ENCODE results near the gene ZYG11B. TPM values are rescaled to one million over a fixed set of nuclear protein-coding genes. Genes with fewer than 3 reads are reported as not detected.
A peak's percentile ranks its signal among the peaks of the same experiment; 100 is the strongest.
"Not testable (repeated sequence)": the region's sequence is repeated elsewhere in the genome, so short reads cannot be mapped to it uniquely, and the experiment has no call there.

ZYG11B gene
- total RNA-seq, 1 experiment from 2014 or later: 15.8 TPM

- in situ Hi-C loops (cut with HindIII; ENCODE audit: low sequenced_read_pairs); DNase-seq (ENCODE audit: low spot score): not testable (repeated sequence)
Observed at GRCh38 chr1:52750139-52750538, 23.9 kb downstream of the ZYG11B start.

DNA sequence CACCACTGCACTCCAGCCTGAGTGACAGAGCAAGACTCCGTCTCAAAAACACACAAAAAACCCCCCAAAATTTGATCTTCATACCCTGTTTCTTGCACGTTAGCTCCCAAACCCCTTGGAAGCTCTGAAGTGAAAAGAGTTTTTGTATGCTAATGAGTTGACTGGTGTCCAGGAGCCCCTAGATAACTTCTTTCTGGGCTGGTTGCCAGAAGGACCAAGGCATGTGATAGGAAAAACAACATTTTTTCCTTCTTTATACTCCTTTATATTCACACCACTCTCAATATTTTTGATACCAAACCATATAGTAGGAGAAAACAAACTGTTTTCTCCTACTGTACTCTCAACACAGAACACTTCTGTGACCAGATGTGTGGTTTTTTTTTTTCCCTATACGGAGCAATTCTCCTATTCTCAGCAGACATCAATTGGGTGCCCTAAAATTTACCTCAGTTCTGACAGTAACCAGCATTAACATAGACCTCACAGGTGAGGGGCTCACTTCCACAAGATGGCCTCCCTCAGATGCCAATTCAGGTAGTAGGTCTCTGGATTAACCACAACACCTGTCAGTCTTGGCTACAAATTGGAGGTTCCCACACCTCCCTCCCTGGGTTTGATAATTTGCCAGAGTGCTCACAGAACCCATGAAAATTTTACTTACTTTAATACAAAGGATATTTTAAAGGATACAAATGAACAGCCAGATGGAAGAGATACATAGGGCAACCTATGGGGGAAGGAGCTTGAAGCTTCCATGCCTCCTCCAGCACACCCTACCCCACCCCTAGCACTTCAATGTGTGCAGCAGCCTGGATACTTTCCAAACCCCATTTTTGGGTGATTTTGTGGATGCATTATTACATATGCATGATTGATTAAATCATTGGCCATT is 25.6 kb downstream of the ZYG11B start:
- no peak for DNase-seq (ENCODE audit: low spot score)
- in situ Hi-C loops (cut with HindIII; ENCODE audit: low sequenced_read_pairs): no loop called here

DNA sequence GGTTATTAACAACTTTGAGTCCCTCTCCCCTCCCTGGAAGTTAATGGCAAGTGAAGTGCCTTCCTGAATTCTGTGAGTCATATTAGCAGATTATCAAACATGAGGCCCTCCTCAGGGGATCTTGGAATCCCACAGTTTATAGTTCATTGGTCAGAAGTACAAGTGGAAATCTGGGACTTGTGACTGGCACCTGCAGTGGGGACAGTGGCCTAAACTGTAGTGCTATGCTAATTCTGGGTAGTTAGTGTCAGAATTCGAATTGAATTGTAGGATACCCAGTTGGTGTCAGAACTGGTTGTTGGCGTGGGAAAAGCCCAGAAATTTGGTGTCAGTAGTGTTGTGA is 26.2 kb downstream of the ZYG11B start:
- in situ Hi-C loops (cut with HindIII; ENCODE audit: low sequenced_read_pairs): no loop called here
- DNase-seq (ENCODE audit: low spot score): no peak

- in situ Hi-C loops (cut with HindIII; ENCODE audit: low sequenced_read_pairs): no loop called here
- no peak for DNase-seq (ENCODE audit: low spot score)
Observed at GRCh38 chr1:52753169-52753568, 26.9 kb downstream of the ZYG11B start.

GRCh38 chr1:52756020-52756419 is 29.8 kb downstream of the ZYG11B start:
- in situ Hi-C loops (cut with HindIII; ENCODE audit: low sequenced_read_pairs): no loop called here
- DNase-seq (ENCODE audit: low spot score): no peak

DNA sequence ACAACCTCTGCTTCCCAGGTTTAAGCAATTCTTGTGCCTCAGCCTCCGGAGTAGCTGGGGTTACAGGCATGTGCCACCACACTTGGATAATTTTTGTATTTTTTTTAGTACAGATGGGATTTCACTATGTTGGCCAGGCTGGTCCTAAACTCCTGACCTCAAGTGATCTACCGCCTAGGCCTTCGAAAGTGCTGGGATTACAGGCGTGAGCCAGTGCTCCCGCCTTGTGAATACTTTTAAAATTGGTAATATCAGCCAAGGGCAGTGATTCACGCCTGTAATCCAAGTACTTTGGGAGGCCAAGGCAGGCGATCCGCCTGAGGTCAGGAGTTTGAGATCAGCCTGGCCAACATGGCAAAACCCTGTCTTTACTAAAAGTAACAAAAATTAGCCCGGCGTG is 33.7 kb downstream of the ZYG11B start:
- no peak for DNase-seq (ENCODE audit: low spot score)
- in situ Hi-C loops (cut with HindIII; ENCODE audit: low sequenced_read_pairs): no loop called here

DNA sequence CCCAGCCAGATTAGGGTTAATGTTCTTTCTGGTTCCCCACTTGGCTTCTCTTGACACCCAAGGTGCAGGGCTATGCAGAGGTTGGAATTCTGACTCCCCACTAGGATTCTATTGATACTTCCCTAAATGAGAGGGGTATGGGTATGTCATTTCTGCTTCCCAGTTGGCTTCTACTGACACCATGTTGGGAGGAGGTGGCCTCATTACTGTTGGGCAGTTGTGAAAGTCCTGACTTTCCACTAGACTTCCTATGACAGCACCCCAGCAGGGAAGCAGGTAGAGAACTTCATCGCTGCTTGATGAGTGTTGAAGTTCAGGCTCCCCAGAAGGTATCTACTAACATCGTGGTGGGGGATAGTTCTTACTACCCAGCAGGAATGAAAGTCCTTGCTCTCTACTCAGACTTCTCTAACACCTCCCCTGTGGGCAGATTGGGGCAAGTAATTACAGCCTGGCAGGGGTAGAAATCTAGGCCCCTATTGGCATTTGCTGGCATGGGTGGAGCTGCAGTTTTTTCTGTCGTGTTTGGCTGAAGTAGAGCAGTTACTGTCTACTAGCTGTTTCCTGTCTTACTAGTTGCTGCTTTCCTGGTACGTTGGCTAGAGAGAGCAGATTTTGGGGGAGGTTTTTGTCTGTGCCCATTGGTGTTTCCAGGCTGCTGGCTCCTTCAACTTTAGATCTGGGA is 41.5 kb downstream of the ZYG11B start:
- in situ Hi-C loops (cut with HindIII; ENCODE audit: low sequenced_read_pairs): no loop called here
- no peak for DNase-seq (ENCODE audit: low spot score)

DNA sequence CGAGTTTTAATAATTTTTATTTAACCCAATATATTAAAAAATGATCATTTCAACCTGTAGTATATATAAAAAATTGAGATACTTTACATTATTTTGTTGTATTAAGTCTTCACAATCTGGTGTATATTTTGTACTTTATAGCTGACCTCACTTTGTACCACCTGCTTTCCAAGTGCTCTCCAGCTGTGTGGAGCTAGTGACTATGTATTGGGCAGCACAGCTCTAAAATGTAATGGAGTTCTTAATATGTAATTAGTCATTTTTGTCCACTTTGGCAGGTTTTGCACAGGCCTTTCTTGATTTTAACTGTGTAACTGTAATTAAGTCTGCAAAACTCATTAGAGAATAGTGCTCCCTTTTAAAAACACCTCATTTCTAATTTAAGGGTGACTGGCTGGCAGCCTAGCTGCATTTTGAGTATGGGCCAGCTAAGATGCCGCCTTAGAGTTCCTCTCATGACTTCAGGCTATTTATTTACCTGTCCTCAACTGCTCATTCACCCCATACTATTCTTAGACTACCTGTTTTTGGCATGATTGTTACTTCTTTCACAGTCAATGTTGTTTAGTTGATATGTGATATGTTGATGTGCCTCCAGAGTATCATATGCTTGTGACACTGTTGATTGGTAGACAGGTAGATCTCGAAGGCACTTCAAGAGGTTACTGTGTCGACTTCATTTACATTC is 43.2 kb downstream of the ZYG11B start:
- DNase-seq (ENCODE audit: low spot score): peak; percentile 29
- in situ Hi-C loops (cut with HindIII; ENCODE audit: low sequenced_read_pairs): no loop called here

GRCh38 chr1:52771384-52771783 is 45.1 kb downstream of the ZYG11B start:
- DNase-seq (ENCODE audit: low spot score): no peak

DNA sequence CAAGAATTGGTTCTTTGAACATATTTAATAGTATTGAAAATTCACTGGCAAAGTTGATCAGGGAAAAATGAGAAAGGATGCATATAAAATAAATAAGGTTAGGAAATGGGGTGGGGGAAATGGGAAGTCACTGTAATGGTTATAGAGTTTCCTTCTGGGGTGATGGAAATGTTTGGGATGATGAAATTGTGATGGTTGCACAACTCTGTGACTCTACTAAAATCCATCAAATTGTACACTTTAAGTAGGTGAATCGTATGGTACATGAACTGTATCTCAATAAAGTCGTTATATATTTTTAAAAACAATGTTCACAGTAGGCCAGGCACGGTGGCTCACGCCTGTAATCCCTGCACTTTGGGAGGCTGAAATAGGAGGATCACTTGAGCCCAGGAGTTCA is 59.9 kb downstream of the ZYG11B start:
- no peak for DNase-seq (ENCODE audit: low spot score)
- in situ Hi-C loops (cut with HindIII; ENCODE audit: low sequenced_read_pairs): no loop called here

More at GRCh38 chr1:52771384-52771783, 45.1 kb downstream of the ZYG11B start:
- in situ Hi-C loops (cut with HindIII; ENCODE audit: low sequenced_read_pairs): no loop called here

DNA sequence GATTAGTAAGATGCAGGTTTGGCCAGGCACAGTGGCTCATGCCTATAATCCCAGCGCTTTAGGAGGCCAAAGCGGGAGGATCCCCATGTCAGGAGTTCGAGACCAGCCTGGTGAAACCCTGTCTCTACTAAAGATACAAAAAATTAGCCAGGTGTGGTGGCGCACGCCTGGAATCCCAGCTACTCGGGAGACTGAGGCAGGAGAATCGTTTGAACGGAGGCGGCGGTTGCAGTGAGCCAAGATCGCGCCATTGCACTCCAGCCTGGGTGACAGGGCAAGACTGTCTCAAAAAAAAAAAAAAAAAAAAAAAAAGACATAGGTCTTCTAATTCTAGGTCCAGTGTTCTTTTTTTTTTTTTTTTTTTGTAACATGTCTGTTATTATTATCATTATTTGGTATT is 64.2 kb downstream of the ZYG11B start:
- in situ Hi-C loops (cut with HindIII; ENCODE audit: low sequenced_read_pairs); DNase-seq (ENCODE audit: low spot score): not testable (repeated sequence)

- DNase-seq (ENCODE audit: low spot score): no peak
Observed at GRCh38 chr1:52792036-52792435, 65.8 kb downstream of the ZYG11B start.

DNA sequence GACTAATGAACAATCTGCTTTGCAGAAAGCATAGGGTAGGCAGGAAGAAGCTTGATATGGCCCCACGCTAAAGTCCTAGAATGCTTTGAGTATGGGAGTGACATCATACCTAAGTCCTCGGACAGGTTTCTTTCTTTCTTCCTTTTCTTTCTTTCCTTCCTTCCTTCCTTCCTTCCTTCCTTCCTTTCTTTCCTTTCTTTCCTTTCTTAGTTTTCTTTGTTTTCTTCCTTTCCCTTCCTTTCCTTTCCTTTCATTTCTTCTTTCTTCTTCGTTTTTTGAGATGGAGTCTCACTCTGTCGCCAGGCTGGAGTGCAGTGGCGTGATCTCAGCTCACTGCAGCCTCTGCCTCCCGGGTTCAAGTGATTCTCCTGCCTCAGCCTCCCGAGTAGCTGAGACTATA is 67.5 kb downstream of the ZYG11B start:
- DNase-seq (ENCODE audit: low spot score); in situ Hi-C loops (cut with HindIII; ENCODE audit: low sequenced_read_pairs): not testable (repeated sequence)

More at GRCh38 chr1:52792036-52792435, 65.8 kb downstream of the ZYG11B start:
- in situ Hi-C loops (cut with HindIII; ENCODE audit: low sequenced_read_pairs): no loop called here

GRCh38 chr1:52795464-52795863 is 69.2 kb downstream of the ZYG11B start:
- no peak for DNase-seq (ENCODE audit: low spot score)
- in situ Hi-C loops (cut with HindIII; ENCODE audit: low sequenced_read_pairs): no loop called here

DNA sequence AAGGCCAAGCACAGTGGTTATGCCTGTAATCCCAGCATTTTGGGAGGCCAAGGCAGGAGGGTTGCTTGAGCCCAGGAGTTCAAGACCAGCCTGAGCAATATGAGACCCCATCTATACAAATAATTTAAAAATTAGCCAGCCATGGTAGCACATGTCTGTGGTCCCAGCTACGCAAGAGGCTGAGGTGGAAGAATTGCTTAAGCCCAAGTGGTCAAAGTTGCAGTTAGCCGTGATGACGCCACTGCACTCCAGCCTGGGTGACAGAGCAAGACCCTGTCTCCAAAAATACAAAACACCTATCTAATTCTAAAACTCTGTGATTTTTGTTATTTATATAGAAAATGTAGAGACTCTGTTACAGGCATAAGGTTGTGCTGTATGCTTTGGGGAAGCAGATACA is 72.1 kb downstream of the ZYG11B start:
- DNase-seq (ENCODE audit: low spot score): no peak
- in situ Hi-C loops (cut with HindIII; ENCODE audit: low sequenced_read_pairs): no loop called here

GRCh38 chr1:52801011-52801410 is 74.8 kb downstream of the ZYG11B start:
- no peak for DNase-seq (ENCODE audit: low spot score)
- in situ Hi-C loops (cut with HindIII; ENCODE audit: low sequenced_read_pairs): no loop called here

DNA sequence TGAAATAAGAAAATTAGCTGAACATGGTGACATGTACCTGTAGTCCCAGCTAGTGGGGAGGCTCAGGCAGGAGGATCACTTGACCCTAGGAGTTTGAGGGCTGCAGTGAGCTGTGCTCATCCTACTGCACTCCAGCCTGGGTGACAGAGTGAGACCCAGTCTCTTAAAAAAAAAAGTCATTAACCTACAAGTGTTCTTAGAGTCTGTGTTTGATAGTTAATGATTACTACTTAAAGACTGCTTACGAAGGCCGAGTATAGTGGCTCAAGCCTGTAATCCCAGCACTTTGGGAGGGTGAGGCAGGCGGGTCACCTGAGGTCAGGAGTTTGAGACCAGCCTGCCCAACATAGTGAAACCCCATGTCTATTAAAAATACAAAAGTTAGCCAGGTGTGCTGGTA is 77.8 kb downstream of the ZYG11B start:
- DNase-seq (ENCODE audit: low spot score); in situ Hi-C loops (cut with HindIII; ENCODE audit: low sequenced_read_pairs): not testable (repeated sequence)

- in situ Hi-C loops (cut with HindIII; ENCODE audit: low sequenced_read_pairs): no loop called here
- DNase-seq (ENCODE audit: low spot score): no peak
Observed at GRCh38 chr1:52814465-52814864, 88.2 kb downstream of the ZYG11B start.

GRCh38 chr1:52820830-52821229 is 94.6 kb downstream of the ZYG11B start:
- in situ Hi-C loops (cut with HindIII; ENCODE audit: low sequenced_read_pairs); DNase-seq (ENCODE audit: low spot score): not testable (repeated sequence)

- in situ Hi-C loops (cut with HindIII; ENCODE audit: low sequenced_read_pairs): no loop called here
- peak; percentile 13 for DNase-seq (ENCODE audit: low spot score)
Observed at GRCh38 chr1:52825868-52826267, 99.6 kb downstream of the ZYG11B start.
